ENCODE measurements around the gene GLP2R. TPM values are rescaled to one million over a fixed set of nuclear protein-coding genes. Genes with fewer than 3 reads are reported as not detected.
"Not testable (repeated sequence)": the region's sequence is repeated elsewhere in the genome, so short reads cannot be mapped to it uniquely, and the experiment has no call there.

The GLP2R gene
- total RNA-seq, 2 experiments from 2014 or later: not detected

- no peaks in the 10 kb centered on the region for H3K9me2 ChIP-seq (ENCODE audit: insufficient read depth, low read length)
- DNase-seq (ENCODE audit: low spot score): no peak
- intact Hi-C loops (cut with micrococcal nuclease; ENCODE audit: unreplicated experiment): no loop called here
- TF ChIP-seq, protein P1, sequence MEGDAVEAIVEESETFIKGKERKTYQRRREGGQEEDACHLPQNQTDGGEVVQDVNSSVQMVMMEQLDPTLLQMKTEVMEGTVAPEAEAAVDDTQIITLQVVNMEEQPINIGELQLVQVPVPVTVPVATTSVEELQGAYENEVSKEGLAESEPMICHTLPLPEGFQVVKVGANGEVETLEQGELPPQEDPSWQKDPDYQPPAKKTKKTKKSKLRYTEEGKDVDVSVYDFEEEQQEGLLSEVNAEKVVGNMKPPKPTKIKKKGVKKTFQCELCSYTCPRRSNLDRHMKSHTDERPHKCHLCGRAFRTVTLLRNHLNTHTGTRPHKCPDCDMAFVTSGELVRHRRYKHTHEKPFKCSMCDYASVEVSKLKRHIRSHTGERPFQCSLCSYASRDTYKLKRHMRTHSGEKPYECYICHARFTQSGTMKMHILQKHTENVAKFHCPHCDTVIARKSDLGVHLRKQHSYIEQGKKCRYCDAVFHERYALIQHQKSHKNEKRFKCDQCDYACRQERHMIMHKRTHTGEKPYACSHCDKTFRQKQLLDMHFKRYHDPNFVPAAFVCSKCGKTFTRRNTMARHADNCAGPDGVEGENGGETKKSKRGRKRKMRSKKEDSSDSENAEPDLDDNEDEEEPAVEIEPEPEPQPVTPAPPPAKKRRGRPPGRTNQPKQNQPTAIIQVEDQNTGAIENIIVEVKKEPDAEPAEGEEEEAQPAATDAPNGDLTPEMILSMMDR (conservative IDR thresholded peaks at IDR 0.05; ENCODE audit: low read length): no peak
- no peak for TF ChIP-seq EZH2phosphoT487 (IDR thresholded peaks at IDR 0.05; ENCODE audit: borderline replicate concordance, low read depth, low read length)
- ChIA-PET POLR2A (no interaction called here), CTCF (ENCODE audit: unreplicated experiment) (interaction anchor here (0.5 kb wide), 1 partner anchor 70 kb away, joined by 4 read pairs; no protein-coding TSS in a partner anchor)
- no peaks in the 10 kb centered on the region for H3K79me2 ChIP-seq (ENCODE audit: insufficient read depth, low read depth, low read length)
- H3K4me3 ChIP-seq (ENCODE audit: low read depth, low read length, poor library complexity, severe bottlenecking): no peak overlapping the region
- no peaks in the 10 kb centered on the region for H3K9me3 ChIP-seq (ENCODE audit: low read length)
- no peak overlapping the region for H2AFZ ChIP-seq (ENCODE audit: low read length)
- H4K20me1 ChIP-seq (ENCODE audit: insufficient read depth, low read length): no peaks in the 10 kb centered on the region
- H3K4me2 ChIP-seq (ENCODE audit: low read length): no peak overlapping the region
- H3K36me3 ChIP-seq (ENCODE audit: insufficient read depth, low read length): no peaks in the 10 kb centered on the region
- H3K27ac ChIP-seq (ENCODE audit: low read depth, low read length, poor library complexity, severe bottlenecking): no peak overlapping the region
- H3K4me1 ChIP-seq (ENCODE audit: insufficient read depth, low read length, poor library complexity, severe bottlenecking): no peaks in the 10 kb centered on the region
- no TSS peak for BruUV-seq (replicated peaks)
These were observed 93.2 kb downstream of the GLP2R start for GRCh38 chr17:9918804-9919352.

GRCh38 chr17:9921216-9921615 is 95.5 kb downstream of the GLP2R start:
- H3K4me1 ChIP-seq (ENCODE audit: insufficient read depth, low read length, poor library complexity, severe bottlenecking); H3K36me3 ChIP-seq (ENCODE audit: insufficient read depth, low read length); BruUV-seq (replicated peaks); H2AFZ ChIP-seq (ENCODE audit: low read length); H3K9me3 ChIP-seq (ENCODE audit: low read length); DNase-seq (ENCODE audit: low spot score); H3K4me2 ChIP-seq (ENCODE audit: low read length); H3K9me2 ChIP-seq (ENCODE audit: insufficient read depth, low read length); H3K4me3 ChIP-seq (ENCODE audit: low read depth, low read length, poor library complexity, severe bottlenecking); H3K79me2 ChIP-seq (ENCODE audit: insufficient read depth, low read depth, low read length); CTCF ChIA-PET (ENCODE audit: unreplicated experiment); H3K27ac ChIP-seq (ENCODE audit: low read depth, low read length, poor library complexity, severe bottlenecking); H4K20me1 ChIP-seq (ENCODE audit: insufficient read depth, low read length): not testable (repeated sequence)
- intact Hi-C loops (cut with micrococcal nuclease; ENCODE audit: unreplicated experiment): loop anchor here (5.0 kb wide), 2 partner anchors 306 to 691 kb away; no protein-coding TSS in a partner anchor
- POLR2A ChIA-PET: interaction anchor here (0.7 to 1.4 kb wide), 3 partner anchors 9 to 539 kb away, joined by 4 to 7 read pairs (median 4); no protein-coding TSS in a partner anchor

DNA sequence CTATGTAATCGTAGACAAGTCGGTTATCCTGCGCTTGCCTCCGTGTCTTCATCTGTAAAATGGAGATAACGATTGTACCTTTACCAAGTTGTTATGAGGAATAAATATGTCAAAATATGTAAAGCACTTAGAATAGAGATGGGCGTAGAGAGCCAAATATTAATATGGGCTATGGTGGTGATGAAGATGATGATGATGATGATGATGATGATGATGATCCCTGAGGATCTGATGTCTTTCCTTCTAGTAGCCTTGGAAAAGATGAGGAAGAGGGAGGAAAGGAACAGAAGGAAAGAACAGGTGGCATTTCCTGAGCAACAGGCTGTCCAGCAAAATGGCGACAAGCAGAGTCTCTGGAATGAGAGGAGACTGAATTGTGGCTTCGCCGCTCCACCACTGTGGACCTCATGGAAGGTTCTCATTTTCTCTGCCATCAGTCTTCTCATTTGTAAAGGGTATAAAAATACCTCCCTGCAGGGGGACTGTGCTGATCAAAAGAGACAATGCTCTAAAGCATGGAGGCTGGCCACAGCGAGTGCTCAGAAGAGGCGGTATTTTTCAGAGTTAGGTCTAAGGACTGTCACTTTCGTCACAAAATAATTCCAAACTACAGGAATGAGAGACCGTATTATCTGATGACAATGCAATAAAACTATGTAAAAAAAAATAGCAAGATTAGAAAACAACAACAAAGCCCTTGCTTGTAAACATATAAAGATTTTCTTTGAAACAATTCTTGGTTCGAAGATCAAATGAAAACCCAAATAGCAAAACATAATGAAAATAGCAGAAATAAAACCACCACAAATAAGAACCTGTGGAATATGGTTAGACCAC is 96.5 kb downstream of the GLP2R start:
- TF ChIP-seq, protein P1 (conservative IDR thresholded peaks at IDR 0.05; ENCODE audit: low read length): no peak
- no peak for TF ChIP-seq EZH2phosphoT487 (IDR thresholded peaks at IDR 0.05; ENCODE audit: borderline replicate concordance, low read depth, low read length)
- Histone ChIP-seq H3K4me2 (ENCODE audit: low read length) (no peak overlapping the region), H3K4me3 (ENCODE audit: low read depth, low read length, poor library complexity, severe bottlenecking) (no peak overlapping the region), H3K4me1 (ENCODE audit: insufficient read depth, low read length, poor library complexity, severe bottlenecking) (no peaks in the 10 kb centered on the region), H3K9me3 (ENCODE audit: low read length) (no peaks in the 10 kb centered on the region), H3K9me2 (ENCODE audit: insufficient read depth, low read length) (no peaks in the 10 kb centered on the region), H3K79me2 (ENCODE audit: insufficient read depth, low read depth, low read length) (no peaks in the 10 kb centered on the region), H2AFZ (ENCODE audit: low read length) (no peak overlapping the region), H3K36me3 (ENCODE audit: insufficient read depth, low read length) (no peaks in the 10 kb centered on the region), H4K20me1 (ENCODE audit: insufficient read depth, low read length) (no peaks in the 10 kb centered on the region), H3K27ac (ENCODE audit: low read depth, low read length, poor library complexity, severe bottlenecking) (no peak overlapping the region)
- no TSS peak for BruUV-seq (replicated peaks)
- intact Hi-C loops (cut with micrococcal nuclease; ENCODE audit: unreplicated experiment): loop anchor here (5.0 kb wide), 2 partner anchors 305 to 690 kb away; no protein-coding TSS in a partner anchor
- ChIA-PET POLR2A (no interaction called here), CTCF (ENCODE audit: unreplicated experiment) (no interaction called here)
- no peak for DNase-seq (ENCODE audit: low spot score)
